Natural killer cell (primary cell): ENCODE results near the gene PXDC1. TPM values are rescaled to one million over a fixed set of nuclear protein-coding genes. Genes with fewer than 3 reads are reported as not detected.

Source experiments
- ATAC-seq, 3 donors: fragments of 150-1000 bp in 2 of 3; fragments of 200-7000 bp in 1 of 3; cut with Tn5 transposase; 1 replicate in 1 of 3; 2 replicates in 2 of 3; pipeline ENCODE4 v1.10.0; 2021; ENCODE audit warnings: mild to moderate bottlenecking in 2 of 3, moderate library complexity in 2 of 3
- DNase-seq, 2 donors: peaks; one replicate each; pipeline versions ENCODE4 v3.0.0 to v3.0.0-alpha.2; 2013 to 2021; ENCODE audit warnings: mixed read lengths in 1 of 2
- H3K27ac ChIP-seq: one replicate; pipeline ENCODE4 v1.5.1; 2013; ENCODE audit warnings: mild to moderate bottlenecking, low read length
- H3K27me3 ChIP-seq: one replicate; pipeline ENCODE4 v1.6.1; 2013; ENCODE audit warnings: low read length; ENCODE audit not compliant: control insufficient read depth, insufficient read depth
- H3K36me3 ChIP-seq: one replicate; pipeline ENCODE4 v1.6.1; 2013; ENCODE audit warnings: low read length; ENCODE audit not compliant: control insufficient read depth, insufficient read depth
- H3K4me1 ChIP-seq: one replicate; pipeline ENCODE4 v1.6.1; 2013; ENCODE audit warnings: low read length; ENCODE audit not compliant: control insufficient read depth, insufficient read depth
- H3K4me3 ChIP-seq: one replicate; pipeline ENCODE4 v1.5.1; 2013; ENCODE audit warnings: low read length
- H3K9me3 ChIP-seq: one replicate; pipeline ENCODE4 v1.6.1; 2013; ENCODE audit warnings: low read length; ENCODE audit not compliant: control insufficient read depth, insufficient read depth
- H3K27ac Mint-ChIP-seq, 2 donors: one replicate each; pipeline ENCODE4 v1.8.0; 2022; ENCODE audit warnings: mild to moderate bottlenecking in 2 of 2, mixed read lengths in 2 of 2, moderate library complexity in 1 of 2
- H3K27me3 Mint-ChIP-seq, 2 donors: one replicate each; pipeline ENCODE4 v1.8.0; 2022; ENCODE audit warnings: low read depth in 2 of 2, mixed read lengths in 2 of 2
- H3K36me3 Mint-ChIP-seq: one replicate; pipeline ENCODE4 v1.8.0; 2022; ENCODE audit warnings: mixed read lengths
- H3K4me1 Mint-ChIP-seq, 2 donors: one replicate each; pipeline ENCODE4 v1.8.0; 2022; ENCODE audit warnings: mixed read lengths in 2 of 2
- H3K4me3 Mint-ChIP-seq: one replicate; pipeline ENCODE4 v1.8.0; 2022; ENCODE audit warnings: mild to moderate bottlenecking, moderate library complexity, mixed read lengths
- H3K9me3 Mint-ChIP-seq, 2 donors: one replicate each; pipeline ENCODE4 v1.8.0; 2022; ENCODE audit warnings: mixed read lengths in 2 of 2
- CTCF ChIP-seq: fragments of 200-600 bp; IDR thresholded peaks from one replicate; pipeline ENCODE4 v1.8.0; 2022; ENCODE audit warnings: antibody characterized with exemption
- WGBS: methylation state at CpG from one replicate; pipeline ENCODE4 v1.1.7; 2013; ENCODE audit warnings: missing lambda C conversion rate; ENCODE audit not compliant: insufficient coverage; 5-methylcytosine and 5-hydroxymethylcytosine counted together
- intact Hi-C: fragments of 100-400 bp; cut with micrococcal nuclease; formaldehyde crosslinking; loops from one replicate; pipeline ENCODE4 v1.14.2; 2022
- total RNA-seq, 4 donors: library from RNA; stranded (reverse); fragments of 120-200 nt in 1 of 4; gene quantifications; one replicate each; pipeline versions ENCODE4 v1.2.3 to v1.2.4, GENCODE V29; 2013 to 2022

The PXDC1 gene
- total RNA-seq, 3 donors from 2014 or later (not counting 1 experiment from before 2014, with no cell fraction given) = 0.28 TPM; not detected in 1

- WGBS = 84% methylated on average over 12 of the region's 12 CpGs
- intact Hi-C loops = loop anchor here (10.0 kb wide), 1 partner anchor 323 kb away; no protein-coding TSS in a partner anchor
- Histone ChIP-seq H3K4me3 (no peak overlapping the region), H3K9me3 (no peaks in the 10 kb centered on the region), H3K27ac (no peak overlapping the region), H3K27me3 (no peaks in the 10 kb centered on the region), H3K4me1 (peaks cover 7% of the 10 kb centered on the region), H3K36me3 (no peaks in the 10 kb centered on the region)
- Mint-ChIP-seq H3K27ac (no peak overlapping the region), H3K36me3 (no peaks in the 10 kb centered on the region), H3K4me3 (no peak overlapping the region), H3K9me3 (no peaks in the 10 kb centered on the region), H3K27me3 (peaks cover 24 to 39% of the 10 kb centered on the region in 2 donors), H3K4me1 (peaks cover 8% of the 10 kb centered on the region in 2 donors)
- ATAC-seq (no peak), DNase-seq (no peak)
- TF ChIP-seq CTCF = no peak
Measured at GRCh38 chr6:3737831-3738210, 13.7 kb downstream of the PXDC1 start.

GRCh38 chr6:3737149-3737830 is 14.2 kb downstream of the PXDC1 start:
- H3K27ac Mint-ChIP-seq = no peak overlapping the region
- ATAC-seq = no peak
- no peak for DNase-seq
- H3K9me3 Mint-ChIP-seq = no peaks in the 10 kb centered on the region
- H3K9me3 ChIP-seq = no peaks in the 10 kb centered on the region
- intact Hi-C loops = loop anchor here (10.0 kb wide), 1 partner anchor 322 kb away; no protein-coding TSS in a partner anchor
- H3K27ac ChIP-seq = no peak overlapping the region
- no peak overlapping the region for H3K4me3 Mint-ChIP-seq
- H3K27me3 Mint-ChIP-seq = peaks cover 27 to 43% of the 10 kb centered on the region in 2 donors
- 93% methylated on average over 25 of the region's 25 CpGs for WGBS
- no peaks in the 10 kb centered on the region for H3K27me3 ChIP-seq
- no peak overlapping the region for H3K4me3 ChIP-seq
- H3K4me1 Mint-ChIP-seq = peaks cover 7% of the 10 kb centered on the region in 2 donors
- peaks cover 2% of the 10 kb centered on the region for H3K4me1 ChIP-seq
- H3K36me3 Mint-ChIP-seq = no peaks in the 10 kb centered on the region
- no peak for TF ChIP-seq CTCF
- no peaks in the 10 kb centered on the region for H3K36me3 ChIP-seq

- WGBS = 97% methylated on average over 5 of the region's 5 CpGs
- Mint-ChIP-seq H3K4me3 (no peak overlapping the region), H3K9me3 (no peaks in the 10 kb centered on the region), H3K27me3 (peaks cover 28 to 34% of the 10 kb centered on the region in 2 donors), H3K36me3 (no peaks in the 10 kb centered on the region), H3K27ac (no peak overlapping the region), H3K4me1 (peaks cover 5 to 8% of the 10 kb centered on the region in 2 donors)
- DNase-seq (no peak), ATAC-seq (no peak)
- Histone ChIP-seq H3K27ac (no peak overlapping the region), H3K27me3 (no peaks in the 10 kb centered on the region), H3K4me1 (no peaks in the 10 kb centered on the region), H3K9me3 (no peaks in the 10 kb centered on the region), H3K36me3 (no peaks in the 10 kb centered on the region), H3K4me3 (no peak overlapping the region)
- intact Hi-C loops = loop anchor here (10.0 kb wide), 1 partner anchor 320 kb away; no protein-coding TSS in a partner anchor
- TF ChIP-seq CTCF = no peak
Measured at GRCh38 chr6:3735029-3735605, 16.4 kb downstream of the PXDC1 start.
